Breast epithelium (tissue), 4 donors: ENCODE results near the gene PSMG1. TPM values are rescaled to one million over a fixed set of nuclear protein-coding genes. Genes with fewer than 3 reads are reported as not detected.

Experiments used
- DNase-seq, 2 donors: peaks; one replicate each; pipeline ENCODE4 v3.0.0-alpha.2; 2019; ENCODE audit warnings: low spot score in 2 of 2
- H3K27ac ChIP-seq, 2 donors: fragments of 200-600 bp; sonication (generic) in 1 of 2; one replicate each; pipeline ENCODE4 v1.5.1; 2016 to 2019; ENCODE audit warnings: mild to moderate bottlenecking in 1 of 2
- H3K27me3 ChIP-seq, 2 donors: fragments of 200-600 bp; sonication (generic) in 1 of 2; one replicate each; pipeline versions ENCODE4 v1.5.1 to v1.6.0; 2017 to 2019; ENCODE audit warnings: control low read depth in 1 of 2, mild to moderate bottlenecking in 1 of 2
- H3K36me3 ChIP-seq: fragments of 200-600 bp; one replicate; pipeline ENCODE4 v1.5.1; 2019
- H3K4me1 ChIP-seq, 2 donors: fragments of 200-600 bp; sonication (generic); one replicate each; pipeline ENCODE4 v1.5.1; 2016 to 2019; ENCODE audit warnings: control low read depth in 1 of 2
- H3K4me3 ChIP-seq, 3 donors: fragments of 200-600 bp; sonication (generic); 1 replicate in 2 of 3; 2 replicates in 1 of 3; pipeline ENCODE4 v1.5.1; 2016 to 2019; ENCODE audit warnings: mild to moderate bottlenecking in 3 of 3, moderate library complexity in 2 of 3
- H3K9me3 ChIP-seq, 2 donors: fragments of 200-600 bp; sonication (generic) in 1 of 2; one replicate each; pipeline ENCODE4 v1.5.1; 2016 to 2019; ENCODE audit warnings: control low read depth in 1 of 2
- POLR2A ChIP-seq: fragments of 450-650 bp; IDR thresholded peaks from one replicate; pipeline ENCODE4 v1.6.1; 2016; ENCODE audit warnings: antibody characterized with exemption, mild to moderate bottlenecking, moderate library complexity
- POLR2AphosphoS5 ChIP-seq, 3 donors: sonication (generic); formaldehyde crosslinking; IDR thresholded peaks; one replicate each; pipeline ENCODE4 v1.6.1; 2017; ENCODE audit warnings: antibody characterized with exemption in 3 of 3
- intact Hi-C: fragments of 100-400 bp; cut with DNase I; formaldehyde crosslinking; loops from one replicate; pipeline ENCODE4 v1.15.1; 2023; ENCODE audit warnings: low total_unique reads
- total RNA-seq, 3 donors: library from RNA; depleted of rRNA; stranded (reverse); fragments of >200 nt; gene quantifications; one replicate each; pipeline ENCODE4 v1.1.0, GENCODE V29; 2016
- TF ChIP-seq, protein P1 (sequence below), 3 donors: fragments of 450-650 bp; IDR thresholded peaks; one replicate each; pipeline ENCODE4 v1.5.1; 2016 to 2017; ENCODE audit warnings: antibody characterized with exemption in 3 of 3, mild to moderate bottlenecking in 3 of 3, moderate library complexity in 3 of 3

PSMG1 gene
- total RNA-seq, 3 donors from 2014 or later, result 19.7 to 25.9 (median 24.7) TPM

DNA sequence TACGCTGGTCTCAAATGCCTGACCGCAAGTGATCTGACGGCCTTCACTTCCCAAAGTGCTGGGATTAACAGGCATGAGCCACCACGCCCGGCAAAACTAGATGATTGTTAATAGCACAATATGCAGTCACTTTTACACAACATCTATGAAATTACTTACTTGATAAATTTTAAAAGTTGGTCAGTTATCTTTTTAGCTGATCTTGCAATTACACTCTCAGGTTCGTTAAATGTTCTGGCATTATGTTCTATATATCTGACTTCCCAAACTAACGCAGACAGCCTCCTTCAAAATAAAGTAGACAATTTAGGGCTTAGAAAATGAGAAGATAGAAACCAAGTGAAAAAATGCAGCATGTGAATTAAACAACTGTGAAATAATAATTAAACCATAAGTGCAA, 31.8 kb upstream of the PSMG1 start:
- DNase-seq, result no peak
- no peak overlapping the region for H3K27ac ChIP-seq
- TF ChIP-seq POLR2A (no peak), POLR2AphosphoS5 (IDR thresholded peaks at IDR 0.05) (no peak)
- TF ChIP-seq, protein P1, sequence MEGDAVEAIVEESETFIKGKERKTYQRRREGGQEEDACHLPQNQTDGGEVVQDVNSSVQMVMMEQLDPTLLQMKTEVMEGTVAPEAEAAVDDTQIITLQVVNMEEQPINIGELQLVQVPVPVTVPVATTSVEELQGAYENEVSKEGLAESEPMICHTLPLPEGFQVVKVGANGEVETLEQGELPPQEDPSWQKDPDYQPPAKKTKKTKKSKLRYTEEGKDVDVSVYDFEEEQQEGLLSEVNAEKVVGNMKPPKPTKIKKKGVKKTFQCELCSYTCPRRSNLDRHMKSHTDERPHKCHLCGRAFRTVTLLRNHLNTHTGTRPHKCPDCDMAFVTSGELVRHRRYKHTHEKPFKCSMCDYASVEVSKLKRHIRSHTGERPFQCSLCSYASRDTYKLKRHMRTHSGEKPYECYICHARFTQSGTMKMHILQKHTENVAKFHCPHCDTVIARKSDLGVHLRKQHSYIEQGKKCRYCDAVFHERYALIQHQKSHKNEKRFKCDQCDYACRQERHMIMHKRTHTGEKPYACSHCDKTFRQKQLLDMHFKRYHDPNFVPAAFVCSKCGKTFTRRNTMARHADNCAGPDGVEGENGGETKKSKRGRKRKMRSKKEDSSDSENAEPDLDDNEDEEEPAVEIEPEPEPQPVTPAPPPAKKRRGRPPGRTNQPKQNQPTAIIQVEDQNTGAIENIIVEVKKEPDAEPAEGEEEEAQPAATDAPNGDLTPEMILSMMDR (IDR thresholded peaks at IDR 0.05), result no peak
- H3K4me3 ChIP-seq, result no peak overlapping the region
- H3K4me1 ChIP-seq, result no peaks in the 10 kb centered on the region
- H3K27me3 ChIP-seq, result no peaks in the 10 kb centered on the region
- H3K36me3 ChIP-seq, result no peaks in the 10 kb centered on the region
- intact Hi-C loops, result no loop called here
- no peaks in the 10 kb centered on the region for H3K9me3 ChIP-seq

- H3K4me3 ChIP-seq, result no peak overlapping the region
Observed at GRCh38 chr21:39209334-39209688, 26.1 kb upstream of the PSMG1 start.

DNA sequence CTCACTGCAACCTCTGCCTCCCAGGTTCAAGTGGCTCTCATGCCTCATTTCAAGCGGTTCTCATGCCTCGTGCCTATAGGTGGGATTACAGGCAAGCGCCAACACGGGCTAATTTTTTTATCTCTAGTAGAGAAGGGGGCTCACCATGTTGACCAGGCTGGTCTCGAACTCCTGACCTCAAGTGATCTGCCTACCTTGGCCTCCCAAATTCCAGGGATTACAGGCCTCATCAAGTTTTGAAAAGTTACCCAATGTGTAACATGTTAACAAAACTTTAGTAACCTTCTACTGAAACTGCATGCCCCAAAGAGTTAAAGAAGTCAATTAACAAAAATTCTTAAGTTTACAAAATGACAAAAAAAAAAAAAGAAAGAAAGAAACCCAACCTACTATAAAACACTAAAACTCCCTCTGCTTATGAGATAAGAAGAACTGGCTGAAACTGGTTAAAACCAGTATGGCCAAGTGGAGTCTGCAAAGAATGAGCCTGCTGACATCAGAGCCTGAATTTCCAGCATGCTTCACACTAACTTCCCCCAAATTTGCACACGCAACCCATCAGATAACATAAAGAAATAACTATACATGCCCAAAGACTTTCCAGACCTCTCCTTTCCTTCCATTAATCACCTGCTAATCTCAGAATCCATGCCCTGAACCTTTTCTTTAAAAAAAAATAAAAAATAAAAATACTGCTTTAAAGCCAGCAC, 25.5 kb upstream of the PSMG1 start:
- no peak for TF ChIP-seq POLR2A
- TF ChIP-seq, protein P1 (IDR thresholded peaks at IDR 0.05), result no peak
- no peak for TF ChIP-seq POLR2AphosphoS5 (IDR thresholded peaks at IDR 0.05)
- no peaks in the 10 kb centered on the region for H3K9me3 ChIP-seq
- no peak overlapping the region for H3K4me3 ChIP-seq
- no peak for DNase-seq
- no peaks in the 10 kb centered on the region for H3K4me1 ChIP-seq
- H3K27ac ChIP-seq, result no peak overlapping the region
- no peaks in the 10 kb centered on the region for H3K36me3 ChIP-seq
- no peaks in the 10 kb centered on the region for H3K27me3 ChIP-seq
- intact Hi-C loops, result no loop called here

More at GRCh38 chr21:39209334-39209688, 26.1 kb upstream of the PSMG1 start:
- Histone ChIP-seq H3K36me3 (no peaks in the 10 kb centered on the region), H3K27ac (no peak overlapping the region), H3K4me1 (no peaks in the 10 kb centered on the region), H3K9me3 (no peaks in the 10 kb centered on the region), H3K27me3 (no peaks in the 10 kb centered on the region)
- no peak for DNase-seq
- intact Hi-C loops, result no loop called here
- TF ChIP-seq POLR2AphosphoS5 (IDR thresholded peaks at IDR 0.05) (no peak), POLR2A (no peak)
- TF ChIP-seq, protein P1 (IDR thresholded peaks at IDR 0.05), result no peak

DNA sequence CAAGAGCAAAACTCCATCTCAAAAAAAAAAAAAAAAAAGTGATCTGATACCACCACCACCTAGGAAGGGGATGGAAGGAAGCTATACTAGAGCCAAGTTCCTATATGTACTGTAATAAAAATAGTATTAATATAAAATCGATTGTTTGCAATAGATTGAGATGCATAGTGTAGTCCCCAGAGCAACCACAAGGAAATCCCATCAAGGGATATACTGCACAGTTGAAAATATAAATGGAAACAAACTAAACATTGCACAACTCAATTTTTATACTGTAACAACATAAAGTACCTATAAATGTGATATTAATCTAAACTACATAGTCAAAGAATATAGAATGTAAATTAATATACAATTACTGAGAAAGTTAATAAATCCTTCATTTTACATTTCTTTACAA, 20.9 kb upstream of the PSMG1 start:
- Histone ChIP-seq H3K27ac (no peak overlapping the region), H3K4me3 (no peak overlapping the region), H3K27me3 (no peaks in the 10 kb centered on the region), H3K9me3 (no peaks in the 10 kb centered on the region), H3K4me1 (no peaks in the 10 kb centered on the region), H3K36me3 (peaks cover 5% of the 10 kb centered on the region)
- TF ChIP-seq POLR2A (no peak), POLR2AphosphoS5 (IDR thresholded peaks at IDR 0.05) (no peak)
- TF ChIP-seq, protein P1 (IDR thresholded peaks at IDR 0.05), result peak in 1 of 3 donors; percentile 11
- intact Hi-C loops, result no loop called here
- no peak for DNase-seq

DNA sequence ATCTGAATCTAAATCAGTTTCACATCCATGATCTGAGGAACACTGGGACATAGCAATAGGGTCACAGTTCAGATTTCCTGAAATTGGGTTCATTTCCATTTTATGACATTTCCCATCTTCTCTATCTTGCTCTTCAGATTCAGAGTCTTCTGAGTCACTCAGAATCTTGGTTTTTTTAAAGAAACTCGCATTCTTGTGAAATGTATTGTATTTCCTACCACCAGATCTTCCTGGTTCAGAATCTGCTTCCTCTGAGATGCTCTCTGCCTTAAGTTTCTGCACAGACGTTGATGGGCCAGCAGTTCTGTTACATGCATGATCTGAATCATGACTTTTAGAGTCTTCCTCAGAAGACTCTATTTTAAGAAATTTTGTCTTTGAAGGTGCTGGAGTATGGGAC, 15.5 kb upstream of the PSMG1 start:
- peaks cover 9% of the 10 kb centered on the region for H3K36me3 ChIP-seq
- H3K4me1 ChIP-seq, result no peaks in the 10 kb centered on the region
- no peaks in the 10 kb centered on the region for H3K9me3 ChIP-seq
- intact Hi-C loops, result no loop called here
- H3K27me3 ChIP-seq, result no peaks in the 10 kb centered on the region
- TF ChIP-seq POLR2A, result no peak
- H3K4me3 ChIP-seq, result no peak overlapping the region
- no peak for DNase-seq
- no peak overlapping the region for H3K27ac ChIP-seq
